ENCODE results near the gene MLH3. TPM values are rescaled to one million over a fixed set of nuclear protein-coding genes. Genes with fewer than 3 reads are reported as not detected.

The MLH3 gene
- total RNA-seq, 4 donors from 2014 or later, result 16.4 to 83.4 (median 50.1) TPM

DNA sequence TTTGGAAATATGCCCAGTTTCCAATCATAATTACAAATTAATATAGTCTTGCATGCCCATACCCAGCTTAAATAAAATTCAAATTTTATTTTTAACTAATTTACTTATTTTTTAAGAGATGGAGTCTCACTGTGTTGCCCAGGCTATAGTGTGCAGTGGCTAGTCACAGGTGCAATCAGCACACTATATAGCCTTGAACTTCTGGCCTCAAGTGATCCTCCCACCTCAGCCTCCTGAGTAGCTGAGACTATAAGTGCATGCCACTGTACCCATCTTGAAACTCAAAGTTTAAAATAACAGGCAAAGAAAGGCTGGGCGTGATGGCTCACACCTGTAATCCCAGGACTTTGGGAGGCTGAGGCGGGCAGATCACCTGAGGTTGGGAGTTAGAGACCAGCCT lies 10.3 kb downstream of the MLH3 start:
- Histone ChIP-seq H3K4me1 (no peaks in the 10 kb centered on the region), H3K27me3 (no peaks in the 10 kb centered on the region), H3K9me3 (no peaks in the 10 kb centered on the region), H3K27ac (no peak overlapping the region), H3K4me3 (no peak overlapping the region), H3K36me3 (no peaks in the 10 kb centered on the region)
- no peak for DNase-seq
- intact Hi-C loops (cut with DNase I; ENCODE audit: low total_unique reads), result no loop called here
- TF ChIP-seq POLR2A (IDR thresholded peaks at IDR 0.05) (no peak), CTCF (IDR thresholded peaks at IDR 0.05) (no peak)

DNA sequence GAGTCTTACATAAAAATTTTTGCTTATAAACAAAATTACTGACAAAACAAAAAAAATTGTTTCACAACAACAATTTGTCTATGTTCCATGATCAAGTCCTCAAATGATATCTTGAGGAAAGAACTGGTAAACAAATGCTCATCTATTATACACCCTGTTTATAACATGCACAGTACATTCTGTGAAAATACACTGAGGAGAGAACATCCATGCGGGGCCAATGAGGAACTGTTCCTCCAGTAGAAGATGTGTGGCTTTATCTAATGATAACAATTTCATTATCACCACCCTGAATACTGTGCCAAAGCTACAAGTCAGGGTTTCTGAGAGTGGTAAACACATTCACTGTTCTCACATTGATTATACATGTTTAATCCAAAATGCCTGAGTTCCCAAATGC lies 10.8 kb downstream of the MLH3 start:
- Histone ChIP-seq H3K9me3 (no peaks in the 10 kb centered on the region), H3K27ac (no peak overlapping the region), H3K4me3 (no peak overlapping the region), H3K4me1 (no peaks in the 10 kb centered on the region), H3K27me3 (no peaks in the 10 kb centered on the region), H3K36me3 (no peaks in the 10 kb centered on the region)
- TF ChIP-seq CTCF (IDR thresholded peaks at IDR 0.05), result no peak
- TF ChIP-seq POLR2A (IDR thresholded peaks at IDR 0.05), result no peak
- intact Hi-C loops (cut with DNase I; ENCODE audit: low total_unique reads), result no loop called here
- no peak for DNase-seq

GRCh38 chr14:75032939-75033338 lies 18.3 kb downstream of the MLH3 start:
- Histone ChIP-seq H3K27ac (no peak overlapping the region), H3K4me1 (no peaks in the 10 kb centered on the region), H3K27me3 (no peaks in the 10 kb centered on the region), H3K4me3 (no peak overlapping the region), H3K36me3 (no peaks in the 10 kb centered on the region), H3K9me3 (no peaks in the 10 kb centered on the region)
- intact Hi-C loops (cut with DNase I; ENCODE audit: low total_unique reads), result no loop called here
- TF ChIP-seq POLR2A (IDR thresholded peaks at IDR 0.05), result no peak
- no peak for TF ChIP-seq CTCF (IDR thresholded peaks at IDR 0.05)
- no peak for DNase-seq

DNA sequence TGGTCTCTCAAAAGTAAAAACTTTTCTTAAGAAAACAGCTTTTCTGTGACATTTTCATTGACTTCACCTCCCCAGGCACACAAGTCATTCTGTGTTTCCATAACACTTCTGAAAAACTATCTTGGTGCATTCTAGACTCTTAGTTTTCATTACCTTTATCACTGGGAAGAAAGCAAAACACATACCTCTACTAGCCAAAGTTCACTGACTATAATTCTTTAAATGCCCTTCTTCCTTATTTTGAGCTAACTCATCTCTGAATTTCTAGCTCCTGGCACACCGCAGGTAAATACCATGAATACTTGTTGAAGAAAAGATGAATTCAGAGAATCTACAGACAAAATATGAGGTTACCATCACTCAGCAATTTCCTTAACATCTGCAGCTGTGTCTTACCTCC lies 21.1 kb downstream of the MLH3 start:
- H3K27ac ChIP-seq, result no peak overlapping the region
- H3K36me3 ChIP-seq, result no peaks in the 10 kb centered on the region

DNA sequence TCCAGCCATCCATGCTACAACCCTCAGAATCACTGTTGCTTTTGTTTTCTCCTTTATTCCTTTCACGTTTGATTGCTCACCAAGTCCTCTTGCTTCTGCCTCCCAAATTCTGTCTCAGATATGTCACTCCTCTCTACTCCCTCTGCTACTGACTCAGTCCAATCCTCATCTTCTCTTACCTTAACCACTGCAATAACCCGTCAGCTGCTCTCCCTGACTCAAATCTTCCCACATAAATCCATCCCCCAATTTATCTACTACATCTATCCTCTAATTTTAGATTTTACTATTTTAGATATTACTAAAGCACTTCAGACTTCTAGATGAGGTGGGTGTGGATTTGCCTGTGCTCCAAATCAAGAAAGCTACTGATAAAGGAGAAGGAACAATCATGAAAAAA lies 25.4 kb downstream of the MLH3 start:
- intact Hi-C loops (cut with DNase I; ENCODE audit: low total_unique reads), result no loop called here
- Histone ChIP-seq H3K27ac (no peak overlapping the region), H3K9me3 (no peaks in the 10 kb centered on the region), H3K4me1 (no peaks in the 10 kb centered on the region), H3K27me3 (no peaks in the 10 kb centered on the region), H3K36me3 (no peaks in the 10 kb centered on the region), H3K4me3 (no peak overlapping the region)
- no peak for TF ChIP-seq CTCF (IDR thresholded peaks at IDR 0.05)
- TF ChIP-seq POLR2A (IDR thresholded peaks at IDR 0.05), result no peak
- DNase-seq, result no peak

More for the DNA sequence above, 21.1 kb downstream of the MLH3 start:
- no peak for DNase-seq
- H3K9me3 ChIP-seq, result no peaks in the 10 kb centered on the region
- H3K4me1 ChIP-seq, result no peaks in the 10 kb centered on the region
- TF ChIP-seq CTCF (IDR thresholded peaks at IDR 0.05), result no peak
- TF ChIP-seq POLR2A (IDR thresholded peaks at IDR 0.05), result no peak
- intact Hi-C loops (cut with DNase I; ENCODE audit: low total_unique reads), result no loop called here
- no peaks in the 10 kb centered on the region for H3K27me3 ChIP-seq
- no peak overlapping the region for H3K4me3 ChIP-seq
